HG02759 (cell line): ENCODE results near the gene RBBP8NL.

Experiments
- ATAC-seq: cut with Tn5 transposase; IDR thresholded peaks from one replicate; pipeline ENCODE4 v1.9.1; 2021; ENCODE audit warnings: mild to moderate bottlenecking, moderate library complexity; ENCODE audit not compliant: unreplicated experiment

RBBP8NL gene

DNA sequence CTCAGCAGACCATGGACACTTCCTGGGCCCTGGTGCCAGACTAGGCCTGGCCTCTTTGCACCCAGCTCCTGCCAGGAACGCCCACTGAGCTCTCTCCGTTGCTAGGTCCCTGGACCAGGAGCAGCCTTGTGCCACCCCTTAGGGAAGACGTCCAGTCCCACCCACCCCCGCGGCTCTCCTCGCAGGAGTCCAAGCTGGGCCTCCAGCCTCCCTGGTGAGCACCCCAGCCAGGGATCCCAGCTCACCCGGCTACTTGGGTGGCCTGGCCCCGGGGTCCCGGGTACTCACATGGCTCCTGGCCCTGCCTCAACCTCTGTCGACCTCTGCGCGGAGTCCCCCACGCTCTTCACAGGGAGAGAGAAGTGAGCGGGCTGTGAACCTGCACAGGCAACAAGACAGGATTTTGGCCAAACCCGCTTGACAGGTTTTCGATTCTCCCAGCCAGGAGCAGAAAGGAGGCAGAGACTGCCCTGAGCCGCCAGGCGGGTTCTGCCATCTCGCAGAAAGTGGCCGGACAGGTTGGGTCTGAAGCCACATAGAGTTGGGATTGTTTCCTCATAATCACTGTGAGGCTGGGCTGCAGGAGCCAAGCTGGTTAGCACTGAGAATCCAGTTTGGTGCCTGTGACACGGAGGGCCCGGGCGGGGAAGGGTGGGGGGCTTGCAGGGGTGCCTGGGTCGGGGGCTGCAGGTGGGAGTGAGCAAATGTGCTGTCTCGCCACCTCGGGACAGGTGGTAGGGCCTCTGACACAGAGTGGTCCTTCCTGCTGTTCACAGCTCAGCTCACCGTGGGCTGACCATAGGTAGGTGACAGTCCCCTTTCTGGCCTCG is at the start of gene RBBP8NL:
TSS of gene RBBP8NL (minus strand) at position 368 of the 830 bp plus-strand sequence. CDS start 7,892 bp downstream, outside the sequence.
- no peak for ATAC-seq

GRCh38 chr20:62476056-62476838 is 48.9 kb upstream of the RBBP8NL start:
- ATAC-seq, result no peak

GRCh38 chr20:62475772-62476055 is 48.4 kb upstream of the RBBP8NL start, which contains the start of gene GATA5:
GATA5 (minus strand) TSS chr20:62475995; CDS start chr20:62475521, 474 bp downstream.
- ATAC-seq, result no peak

DNA sequence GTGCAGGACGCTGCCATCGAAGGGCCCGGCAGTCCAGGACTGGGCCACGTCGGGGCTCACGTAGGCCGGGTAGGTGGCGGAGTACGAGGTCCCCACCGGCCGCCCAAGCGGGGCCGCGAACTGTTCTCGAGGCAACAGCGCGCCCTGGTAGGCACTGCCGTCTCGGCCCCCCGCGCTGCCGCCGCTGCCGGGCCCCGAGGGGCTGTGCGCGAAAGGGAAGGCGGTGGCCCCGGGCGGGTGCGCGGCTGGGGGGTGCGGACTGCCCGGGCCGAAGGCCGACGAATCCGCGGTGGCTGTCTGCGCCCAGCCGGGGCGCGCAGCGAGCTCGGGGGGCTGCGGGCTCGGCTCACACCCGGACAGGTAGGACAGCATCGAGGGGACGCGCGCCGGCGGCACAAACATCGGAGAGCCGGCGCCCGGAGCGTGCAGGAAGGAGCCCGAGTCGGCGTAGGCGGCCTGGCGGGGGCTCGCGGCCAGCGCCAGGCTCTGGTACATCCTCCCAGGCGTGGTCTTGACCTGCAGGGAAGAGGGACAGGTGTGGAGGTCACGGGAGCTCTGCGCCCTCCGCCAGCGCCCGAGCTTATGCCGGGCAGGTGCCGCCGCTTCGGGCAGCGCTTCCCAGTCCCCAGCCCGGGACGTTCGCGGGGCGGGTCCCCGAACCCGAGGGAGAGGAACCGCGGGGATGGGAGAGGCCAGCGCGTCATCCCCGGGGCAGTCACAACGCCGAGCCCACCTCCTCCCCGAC is 47.9 kb upstream of the RBBP8NL start:
- no peak for ATAC-seq

DNA sequence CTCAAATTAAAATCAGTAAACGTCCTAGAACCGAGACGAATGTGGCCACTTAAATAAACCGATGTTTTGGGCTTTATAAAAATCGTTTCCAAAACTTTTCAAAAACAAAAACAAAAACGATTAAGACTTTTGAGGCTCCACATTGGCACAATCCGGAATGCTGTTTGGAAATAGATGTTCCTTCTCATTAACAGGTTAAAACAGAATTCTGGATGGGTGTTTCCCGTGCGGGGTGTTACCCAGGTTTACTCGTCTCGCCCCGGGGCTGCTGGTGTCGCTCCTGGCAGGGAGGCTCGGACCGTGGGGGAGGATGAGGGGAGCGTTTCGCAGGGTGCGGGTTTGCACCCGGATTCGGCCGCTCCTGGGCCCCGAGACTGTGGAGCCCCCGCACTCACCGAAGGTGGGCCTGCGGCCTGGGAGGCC is 47.3 kb upstream of the RBBP8NL start:
- no peak for ATAC-seq

DNA sequence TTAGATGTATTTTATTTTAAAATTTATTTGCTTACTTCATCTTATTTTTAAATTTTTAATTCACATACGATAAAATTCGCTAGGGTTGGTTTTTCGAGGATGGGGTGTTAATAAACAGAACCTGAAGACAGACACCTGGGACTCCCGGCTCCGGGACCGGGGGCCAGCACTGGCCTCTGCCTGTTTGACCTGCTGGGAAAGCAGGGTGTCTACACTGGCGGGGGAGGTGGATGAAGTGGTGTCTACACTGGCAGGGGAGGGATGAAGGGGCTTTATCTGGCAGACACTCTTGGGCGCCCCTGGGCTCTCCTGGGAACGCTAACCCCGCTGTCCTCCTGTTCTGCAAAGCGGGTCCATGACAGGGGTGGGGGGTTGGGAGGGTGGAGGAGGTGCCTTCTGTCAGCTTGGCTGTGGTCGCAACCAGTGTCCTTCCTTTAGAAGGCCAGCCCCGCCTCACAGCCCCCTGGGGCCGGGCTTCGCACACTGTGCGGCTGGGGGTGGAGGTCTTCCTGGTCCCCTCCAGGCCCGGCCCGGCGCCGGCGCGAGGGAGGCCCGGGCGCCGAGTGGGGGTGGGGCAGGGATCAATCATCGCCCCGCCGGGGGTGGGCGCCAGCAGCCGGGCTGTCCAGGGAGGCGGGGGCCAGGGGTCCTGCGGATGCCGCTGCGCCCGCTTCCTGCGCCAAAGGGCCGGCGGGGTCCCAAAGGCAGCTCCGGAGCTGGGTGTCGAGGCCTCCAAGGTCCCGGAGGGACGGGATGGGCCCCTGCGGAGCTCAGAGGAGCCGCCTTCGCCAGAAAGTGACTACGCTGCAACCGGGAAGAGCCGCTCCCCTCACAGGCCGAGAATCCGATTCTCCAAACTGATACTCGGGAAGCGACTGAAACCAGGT is 46.6 kb upstream of the RBBP8NL start:
- no peak for ATAC-seq

DNA sequence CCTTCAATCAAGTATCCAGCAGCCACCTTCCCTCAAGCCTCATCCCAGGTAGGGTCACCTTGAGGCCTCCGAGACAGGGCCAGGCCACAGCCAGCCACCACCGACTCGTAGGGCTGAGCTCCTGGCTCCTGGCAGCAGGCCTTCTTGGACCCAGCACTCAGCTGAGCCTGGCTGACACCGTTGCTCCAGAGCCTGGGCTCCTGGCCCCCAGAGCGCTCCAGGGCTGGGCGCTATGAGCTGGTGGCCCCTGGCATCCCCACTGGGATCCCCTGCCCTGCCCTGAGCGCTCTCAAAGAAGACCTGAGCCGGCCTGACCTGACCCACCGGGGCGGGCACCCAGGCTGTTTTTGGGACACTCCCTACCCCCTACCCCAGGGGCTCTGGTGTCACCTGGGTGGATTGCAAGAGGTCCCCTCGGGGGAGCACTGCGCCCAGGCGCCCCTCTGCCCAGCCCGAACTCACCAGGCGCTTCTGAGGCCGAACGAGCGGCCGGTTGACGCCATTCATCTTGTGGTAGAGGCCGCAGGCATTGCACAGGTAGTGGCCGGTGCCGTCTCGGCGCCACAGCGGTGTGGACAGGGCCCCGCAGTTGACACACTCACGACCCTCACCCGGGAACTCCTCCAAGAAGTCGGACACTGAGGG is 45.7 kb upstream of the RBBP8NL start:
- no peak for ATAC-seq

DNA sequence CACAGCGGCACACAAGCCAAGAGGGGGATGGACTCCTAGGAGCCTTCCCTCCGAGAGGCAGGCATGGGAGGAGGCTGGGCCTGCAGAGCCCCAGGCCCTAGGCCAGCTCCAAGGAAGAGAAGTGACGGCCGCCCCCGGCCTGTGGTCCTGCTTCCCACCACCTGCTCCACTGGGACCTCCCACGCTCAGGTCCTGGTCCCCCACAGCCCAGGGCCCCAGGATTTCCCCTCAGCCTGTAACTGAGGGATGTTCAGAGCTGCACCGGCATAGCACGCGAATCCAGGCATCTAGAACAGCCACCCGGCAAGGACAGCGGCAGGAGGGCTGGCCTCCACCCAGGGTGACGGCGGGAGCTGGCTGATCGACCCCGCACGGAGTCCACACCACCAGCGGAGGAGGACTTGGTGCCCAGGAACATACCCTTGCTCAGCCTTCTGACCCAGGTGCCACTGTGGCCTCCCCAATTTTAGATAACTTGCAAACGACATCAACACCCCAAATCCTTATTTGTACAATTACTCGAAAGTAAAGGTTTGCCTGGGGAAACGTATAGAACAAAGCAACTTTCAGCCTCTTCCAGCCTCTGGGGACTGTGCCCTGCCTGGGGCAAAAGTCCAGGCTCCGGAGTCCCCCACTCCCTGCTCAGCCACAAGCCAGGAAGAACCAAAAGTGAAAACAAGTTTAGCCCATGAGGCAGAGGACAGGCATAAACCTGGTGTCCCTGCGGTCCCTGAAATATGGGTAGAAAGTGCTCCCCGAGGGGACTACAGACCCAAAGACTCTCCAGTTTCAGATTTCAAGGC is 45.0 kb upstream of the RBBP8NL start:
- no peak for ATAC-seq

- no peak for ATAC-seq
Observed at GRCh38 chr20:62470459-62470858, 43.1 kb upstream of the RBBP8NL start.

- ATAC-seq, result no peak
Observed at GRCh38 chr20:62470001-62470400, 42.7 kb upstream of the RBBP8NL start.

- ATAC-seq, result no peak
Observed at GRCh38 chr20:62469352-62469751, 42.0 kb upstream of the RBBP8NL start.

- no peak for ATAC-seq
Observed at GRCh38 chr20:62466806-62467537, 39.6 kb upstream of the RBBP8NL start.

GRCh38 chr20:62466072-62466760 is 38.9 kb upstream of the RBBP8NL start:
- ATAC-seq, result no peak

DNA sequence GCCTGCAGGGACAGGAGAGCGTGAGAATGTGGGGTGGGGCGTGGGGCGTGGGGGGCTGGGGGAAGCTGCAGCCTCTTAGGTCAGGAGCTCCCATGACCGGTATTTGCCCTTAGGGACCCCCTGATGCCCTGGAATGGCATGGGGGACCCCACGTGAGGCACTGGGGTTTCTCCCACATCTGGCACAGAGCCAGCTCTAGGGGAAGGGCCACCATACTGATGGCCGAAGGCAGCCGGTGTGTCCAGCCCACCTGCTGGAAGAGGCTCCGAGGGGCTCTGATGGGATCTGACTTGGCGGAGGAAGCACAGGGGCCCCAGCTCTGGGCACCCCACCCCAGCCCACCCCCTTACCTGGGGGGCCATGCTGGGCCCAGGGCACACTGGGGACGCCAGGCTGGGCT is 37.7 kb upstream of the RBBP8NL start:
- no peak for ATAC-seq

GRCh38 chr20:62464425-62464770 is 37.1 kb upstream of the RBBP8NL start:
- no peak for ATAC-seq

GRCh38 chr20:62463651-62464424 is 36.5 kb upstream of the RBBP8NL start:
- no peak for ATAC-seq

DNA sequence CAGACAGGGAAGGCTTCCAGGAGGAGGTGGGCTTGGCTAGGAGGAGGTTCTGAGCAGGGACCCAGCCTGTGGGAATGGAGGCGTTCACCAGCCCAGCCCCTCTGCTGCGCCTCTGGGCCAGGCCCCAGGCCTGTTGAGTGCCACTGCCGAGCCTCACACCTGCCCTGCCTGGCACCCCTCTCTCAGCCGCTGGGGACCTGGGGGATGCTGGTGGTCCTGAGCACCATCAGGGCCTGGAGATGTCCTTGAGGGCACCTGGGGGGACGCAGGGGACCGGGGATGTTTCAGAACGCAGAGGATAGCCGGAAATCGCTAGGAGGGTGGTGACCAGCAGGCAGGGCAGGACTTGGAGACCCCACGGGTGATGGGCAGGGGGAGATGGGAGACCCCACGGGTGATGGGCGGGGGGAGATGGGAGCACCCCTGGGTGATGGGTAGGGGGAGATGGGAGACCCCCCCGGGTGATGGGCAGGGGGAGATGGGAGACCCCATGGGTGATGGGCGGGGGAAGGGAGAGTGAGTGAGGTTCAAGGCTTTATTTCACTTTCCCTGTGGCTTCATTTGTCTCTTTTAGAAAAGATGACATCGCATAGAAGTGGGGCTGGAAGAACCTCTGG is 35.7 kb upstream of the RBBP8NL start:
- no peak for ATAC-seq
